Body of pancreas (tissue), 4 donors: ENCODE results near the gene IFNB1. TPM values are rescaled to one million over a fixed set of nuclear protein-coding genes. Genes with fewer than 3 reads are reported as not detected.

Source experiments
- ATAC-seq: fragments of 150-250 bp; one replicate; pipeline ENCODE4 v1.9.1; 2016
- DNase-seq, 4 donors: peaks; one replicate each; pipeline ENCODE4 v3.0.0-alpha.2; 2019
- H3K27ac ChIP-seq, 4 donors: fragments of 200-600 bp; sonication (generic); 1 replicate in 3 of 4; 2 replicates in 1 of 4; pipeline versions ENCODE4 v1.5.1 to v1.6.1; 2016 to 2019; ENCODE audit warnings: mild to moderate bottlenecking in 1 of 4, mixed read lengths in 1 of 4, moderate library complexity in 1 of 4
- H3K27me3 ChIP-seq, 2 donors: fragments of 200-600 bp; sonication (generic); one replicate each; pipeline ENCODE4 v1.6.0; 2016; ENCODE audit warnings: mild to moderate bottlenecking in 1 of 2
- H3K36me3 ChIP-seq, 2 donors: fragments of 200-600 bp; sonication (generic); replicated peaks in 1 of 2; 2 replicates each; pipeline ENCODE4 v1.5.1; 2016; ENCODE audit warnings: low read depth in 2 of 2; ENCODE audit not compliant: insufficient read depth in 1 of 2
- H3K4me1 ChIP-seq: fragments of 200-600 bp; sonication (generic); one replicate; pipeline ENCODE4 v1.6.0; 2016
- H3K4me3 ChIP-seq, 2 donors: fragments of 200-600 bp; sonication (generic); 1 replicate in 1 of 2; 2 replicates in 1 of 2; pipeline ENCODE4 v1.5.1; 2016 to 2019
- H3K9me3 ChIP-seq, 3 donors: fragments of 200-600 bp; sonication (generic); 1 replicate in 2 of 3; 2 replicates in 1 of 3; pipeline ENCODE4 v1.5.1; 2016
- POLR2A ChIP-seq, 3 donors: fragments of 450-650 bp; IDR thresholded peaks; one replicate each; pipeline ENCODE4 v1.6.1; 2016; ENCODE audit warnings: antibody characterized with exemption in 3 of 3, mild to moderate bottlenecking in 2 of 3
- WGBS, 2 donors: methylation state at CpG; one replicate each; pipeline ENCODE4 v1.1.5; 2017; 5-methylcytosine and 5-hydroxymethylcytosine counted together
- intact Hi-C: fragments of 100-400 bp; cut with DNase I; formaldehyde crosslinking; loops from one replicate; pipeline ENCODE4 v1.15.1; 2023
- total RNA-seq, 2 donors: library from RNA; depleted of rRNA; stranded (reverse); fragments of >200 nt; gene quantifications; one replicate each; pipeline ENCODE4 v1.1.0, GENCODE V29; 2016
- TF ChIP-seq, protein P1 (sequence below), 7 experiments: fragments of 450-650 bp in 4 of 7; fragments of 200-600 bp in 3 of 7; sonication (generic) in 3 of 7; IDR thresholded peaks; one replicate each; pipeline ENCODE4 v1.5.1; 2016 to 2019; ENCODE audit warnings: antibody characterized with exemption in 7 of 7

Gene IFNB1
- total RNA-seq, result not detected

GRCh38 chr9:21077781-21078180 is at the start of gene IFNB1:
Gene IFNB1, minus strand, starts transcription at chr9:21077942. Its CDS starts 73 bp downstream, at chr9:21077869.
- DNase-seq (no peak), ATAC-seq (no peak)
- TF ChIP-seq, protein P1, sequence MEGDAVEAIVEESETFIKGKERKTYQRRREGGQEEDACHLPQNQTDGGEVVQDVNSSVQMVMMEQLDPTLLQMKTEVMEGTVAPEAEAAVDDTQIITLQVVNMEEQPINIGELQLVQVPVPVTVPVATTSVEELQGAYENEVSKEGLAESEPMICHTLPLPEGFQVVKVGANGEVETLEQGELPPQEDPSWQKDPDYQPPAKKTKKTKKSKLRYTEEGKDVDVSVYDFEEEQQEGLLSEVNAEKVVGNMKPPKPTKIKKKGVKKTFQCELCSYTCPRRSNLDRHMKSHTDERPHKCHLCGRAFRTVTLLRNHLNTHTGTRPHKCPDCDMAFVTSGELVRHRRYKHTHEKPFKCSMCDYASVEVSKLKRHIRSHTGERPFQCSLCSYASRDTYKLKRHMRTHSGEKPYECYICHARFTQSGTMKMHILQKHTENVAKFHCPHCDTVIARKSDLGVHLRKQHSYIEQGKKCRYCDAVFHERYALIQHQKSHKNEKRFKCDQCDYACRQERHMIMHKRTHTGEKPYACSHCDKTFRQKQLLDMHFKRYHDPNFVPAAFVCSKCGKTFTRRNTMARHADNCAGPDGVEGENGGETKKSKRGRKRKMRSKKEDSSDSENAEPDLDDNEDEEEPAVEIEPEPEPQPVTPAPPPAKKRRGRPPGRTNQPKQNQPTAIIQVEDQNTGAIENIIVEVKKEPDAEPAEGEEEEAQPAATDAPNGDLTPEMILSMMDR (IDR thresholded peaks at IDR 0.05), result no peak
- no peak for TF ChIP-seq POLR2A (IDR thresholded peaks at IDR 0.05)
- H3K27ac ChIP-seq, result no peak within 1 kb of the TSS
- H3K4me1 ChIP-seq, result no peaks in the 10 kb centered on the region
- no peaks in the 10 kb centered on the region for H3K36me3 ChIP-seq
- H3K9me3 ChIP-seq, result no peaks in the 10 kb centered on the region
- H3K27me3 ChIP-seq, result no peaks in the 10 kb centered on the region
- no peak within 1 kb of the TSS for H3K4me3 ChIP-seq
- intact Hi-C loops, result no loop called here
- WGBS, 2 donors, result 68 to 73% methylated on average over 3 of the region's 3 CpGs

DNA sequence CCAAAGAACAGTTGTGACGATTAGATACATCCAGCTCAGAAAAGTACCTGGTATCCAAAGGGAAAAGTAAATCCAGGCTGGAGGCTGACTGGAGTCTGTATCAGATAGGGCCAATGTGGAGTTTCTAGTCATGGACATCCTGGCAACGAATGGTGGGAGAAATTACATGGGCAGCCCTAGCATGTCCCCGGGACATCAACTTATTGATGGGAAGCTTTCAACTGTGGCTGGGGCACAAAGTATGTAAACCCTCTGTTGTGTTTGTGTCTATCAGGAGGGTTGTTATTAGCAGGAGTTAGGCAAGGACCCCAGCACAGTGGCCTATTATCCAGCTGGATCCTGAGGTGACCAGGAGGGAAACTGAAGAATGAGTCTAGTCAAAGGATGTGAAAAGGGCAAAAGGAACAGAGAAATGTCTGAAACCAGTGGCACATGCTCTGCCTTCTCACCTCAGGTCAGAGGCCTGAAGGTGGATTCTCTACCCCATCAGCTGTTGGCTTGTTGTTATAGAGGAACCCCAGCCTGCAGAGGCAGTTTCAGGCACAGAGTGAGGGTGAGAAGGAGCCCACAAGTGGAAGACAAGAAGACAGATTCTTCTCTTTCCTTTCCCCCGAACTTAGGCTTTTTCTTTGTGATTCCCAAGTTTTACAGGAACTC is 44.0 kb upstream of the IFNB1 start:
- no peak overlapping the region for H3K4me3 ChIP-seq
- no peaks in the 10 kb centered on the region for H3K9me3 ChIP-seq
- H3K27ac ChIP-seq, result no peak overlapping the region
- intact Hi-C loops, result no loop called here
- no peak for ATAC-seq
- H3K36me3 ChIP-seq, result no peaks in the 10 kb centered on the region
- no peaks in the 10 kb centered on the region for H3K4me1 ChIP-seq
- WGBS, 2 donors, result 61 to 68% methylated on average over 4 of the region's 4 CpGs
- no peaks in the 10 kb centered on the region for H3K27me3 ChIP-seq
- no peak for TF ChIP-seq POLR2A (IDR thresholded peaks at IDR 0.05)
- TF ChIP-seq, protein P1 (IDR thresholded peaks at IDR 0.05), result no peak
- no peak for DNase-seq

- no peak for TF ChIP-seq POLR2A (IDR thresholded peaks at IDR 0.05)
- TF ChIP-seq, protein P1 (IDR thresholded peaks at IDR 0.05), result no peak
Measured at GRCh38 chr9:21121079-21121478, 43.3 kb upstream of the IFNB1 start.

DNA sequence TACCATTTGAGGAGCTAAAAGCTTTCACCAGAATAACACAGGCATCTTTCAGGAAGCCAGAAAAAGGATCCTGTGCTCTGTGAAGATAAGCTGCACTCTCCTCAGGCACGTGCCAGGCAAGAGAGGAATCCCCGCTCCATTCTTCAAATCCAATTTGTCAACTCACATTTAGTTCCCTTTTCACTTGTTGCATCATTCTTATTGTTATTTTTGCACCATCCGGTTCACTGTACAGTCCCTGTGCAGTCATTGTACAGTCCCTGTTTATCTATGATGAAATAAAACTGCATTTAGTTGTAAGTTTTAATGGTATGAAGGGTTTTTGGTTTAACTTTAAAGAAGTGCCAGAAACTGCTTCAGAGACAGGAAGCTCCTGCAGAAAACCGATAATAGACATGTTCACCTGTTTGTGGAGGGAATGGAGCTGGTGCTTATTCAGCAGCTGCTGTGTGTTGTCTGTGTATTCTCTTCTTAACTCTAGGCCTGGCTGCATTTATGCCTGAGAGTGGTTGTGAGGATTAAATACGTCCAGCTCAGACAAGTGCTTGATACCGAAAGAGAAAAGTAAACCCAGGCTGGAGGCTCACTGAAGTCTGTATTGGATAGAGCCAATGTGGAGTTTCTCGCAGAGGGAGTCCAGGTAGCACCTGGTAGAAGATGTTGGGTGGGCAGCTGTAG is 41.5 kb upstream of the IFNB1 start:
- H3K36me3 ChIP-seq, result no peaks in the 10 kb centered on the region
- DNase-seq, result no peak
- no peak overlapping the region for H3K4me3 ChIP-seq
- intact Hi-C loops, result no loop called here
- no peak overlapping the region for H3K27ac ChIP-seq
- TF ChIP-seq, protein P1 (IDR thresholded peaks at IDR 0.05), result no peak
- no peak for TF ChIP-seq POLR2A (IDR thresholded peaks at IDR 0.05)
- no peaks in the 10 kb centered on the region for H3K27me3 ChIP-seq
- no peaks in the 10 kb centered on the region for H3K9me3 ChIP-seq
- no peak for ATAC-seq
- H3K4me1 ChIP-seq, result no peaks in the 10 kb centered on the region
- WGBS, 2 donors, result 61 to 67% methylated on average over 7 of the region's 7 CpGs

More at GRCh38 chr9:21121079-21121478, 43.3 kb upstream of the IFNB1 start:
- no peak overlapping the region for H3K27ac ChIP-seq
- DNase-seq (no peak), ATAC-seq (no peak)
- intact Hi-C loops, result no loop called here
- H3K36me3 ChIP-seq, result no peaks in the 10 kb centered on the region
- no peak overlapping the region for H3K4me3 ChIP-seq
- no peaks in the 10 kb centered on the region for H3K4me1 ChIP-seq
- 64 to 87% methylated on average over 2 of the region's 2 CpGs for WGBS, 2 donors
- no peaks in the 10 kb centered on the region for H3K27me3 ChIP-seq
- H3K9me3 ChIP-seq, result no peaks in the 10 kb centered on the region
